Osteoblast (primary cell): ENCODE data around the gene SCP2. TPM values are rescaled to one million over a fixed set of nuclear protein-coding genes. Genes with fewer than 3 reads are reported as not detected.
A peak's percentile ranks its signal among the peaks of the same experiment; 100 is the strongest.

ENCODE experiments used
- DNase-seq: peaks from one replicate; pipeline ENCODE4 v3.0.0; 2011; ENCODE audit warnings: low spot score, mixed read lengths; ENCODE audit not compliant: insufficient read length; ENCODE audit errors: missing footprints
- H2AFZ ChIP-seq: 2 replicates; pipeline ENCODE4 v1.6.0; 2011; ENCODE audit warnings: mild to moderate bottlenecking, low read length
- H3K27ac ChIP-seq: 2 replicates; pipeline ENCODE4 v1.5.1; 2011; ENCODE audit warnings: mild to moderate bottlenecking, low read depth, low read length, moderate library complexity
- H3K27me3 ChIP-seq: 2 replicates; pipeline ENCODE4 v1.6.0; 2012; ENCODE audit warnings: mild to moderate bottlenecking, control low read depth, inconsistent platforms, low read length, moderate library complexity; ENCODE audit not compliant: insufficient read depth
- H3K36me3 ChIP-seq: 2 replicates; pipeline ENCODE4 v1.5.1; 2011; ENCODE audit warnings: mild to moderate bottlenecking, low read length, control low read depth, moderate library complexity; ENCODE audit not compliant: insufficient read depth
- H3K4me1 ChIP-seq: 2 replicates; pipeline ENCODE4 v1.5.1; 2011; ENCODE audit warnings: mild to moderate bottlenecking, low read length, control low read depth, moderate library complexity; ENCODE audit not compliant: insufficient read depth
- H3K4me2 ChIP-seq: 2 replicates; pipeline ENCODE4 v1.6.0; 2011; ENCODE audit warnings: mild to moderate bottlenecking, low read length; ENCODE audit not compliant: insufficient read depth
- H3K4me3 ChIP-seq: fragments of 200-600 bp; sonication (generic); 3 replicates; pipeline ENCODE4 v1.5.1; 2012; ENCODE audit warnings: mild to moderate bottlenecking, low read length, inconsistent platforms; ENCODE audit not compliant: insufficient read depth
- H3K79me2 ChIP-seq: 2 replicates; pipeline ENCODE4 v1.6.0; 2012; ENCODE audit warnings: mild to moderate bottlenecking, low read length, control low read depth, inconsistent platforms; ENCODE audit not compliant: insufficient read depth
- H3K9me3 ChIP-seq: 2 replicates; pipeline ENCODE4 v1.5.1; 2011; ENCODE audit warnings: low read depth, low read length, control low read depth
- H4K20me1 ChIP-seq: 2 replicates; pipeline ENCODE4 v1.6.0; 2012; ENCODE audit warnings: mild to moderate bottlenecking, low read length, control low read depth; ENCODE audit not compliant: insufficient read depth
- total RNA-seq: library from RNA; depleted of rRNA; stranded (reverse); fragments of >200 nt; gene quantifications from 2 replicates; pipeline ENCODE4 v1.2.3, GENCODE V29; 2012
- TF ChIP-seq, protein P1 (sequence below): IDR thresholded peaks from 2 replicates; pipeline ENCODE4 v1.5.1; 2011; ENCODE audit warnings: mild to moderate bottlenecking, low read depth, low read length, moderate library complexity; ENCODE audit errors: extremely low read depth

SCP2 gene
- total RNA-seq, 1 donor: 171 TPM

- no peaks in the 10 kb centered on the region for H3K4me1 ChIP-seq
- no peak overlapping the region for H2AFZ ChIP-seq
- no peak overlapping the region for H3K4me3 ChIP-seq
- H3K27ac ChIP-seq: no peak overlapping the region
- H3K36me3 ChIP-seq: no peaks in the 10 kb centered on the region
- H3K9me3 ChIP-seq: no peaks in the 10 kb centered on the region
- no peak overlapping the region for H3K4me2 ChIP-seq
- no peaks in the 10 kb centered on the region for H3K79me2 ChIP-seq
- H3K27me3 ChIP-seq: no peaks in the 10 kb centered on the region
- no peaks in the 10 kb centered on the region for H4K20me1 ChIP-seq
- TF ChIP-seq, protein P1, sequence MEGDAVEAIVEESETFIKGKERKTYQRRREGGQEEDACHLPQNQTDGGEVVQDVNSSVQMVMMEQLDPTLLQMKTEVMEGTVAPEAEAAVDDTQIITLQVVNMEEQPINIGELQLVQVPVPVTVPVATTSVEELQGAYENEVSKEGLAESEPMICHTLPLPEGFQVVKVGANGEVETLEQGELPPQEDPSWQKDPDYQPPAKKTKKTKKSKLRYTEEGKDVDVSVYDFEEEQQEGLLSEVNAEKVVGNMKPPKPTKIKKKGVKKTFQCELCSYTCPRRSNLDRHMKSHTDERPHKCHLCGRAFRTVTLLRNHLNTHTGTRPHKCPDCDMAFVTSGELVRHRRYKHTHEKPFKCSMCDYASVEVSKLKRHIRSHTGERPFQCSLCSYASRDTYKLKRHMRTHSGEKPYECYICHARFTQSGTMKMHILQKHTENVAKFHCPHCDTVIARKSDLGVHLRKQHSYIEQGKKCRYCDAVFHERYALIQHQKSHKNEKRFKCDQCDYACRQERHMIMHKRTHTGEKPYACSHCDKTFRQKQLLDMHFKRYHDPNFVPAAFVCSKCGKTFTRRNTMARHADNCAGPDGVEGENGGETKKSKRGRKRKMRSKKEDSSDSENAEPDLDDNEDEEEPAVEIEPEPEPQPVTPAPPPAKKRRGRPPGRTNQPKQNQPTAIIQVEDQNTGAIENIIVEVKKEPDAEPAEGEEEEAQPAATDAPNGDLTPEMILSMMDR: no peak
- peak; percentile 44 for DNase-seq
These were observed 143.5 kb downstream of the SCP2 start for GRCh38 chr1:53070621-53071020.

- Histone ChIP-seq H4K20me1 (no peaks in the 10 kb centered on the region), H3K79me2 (no peaks in the 10 kb centered on the region), H3K27ac (no peak overlapping the region), H3K36me3 (no peaks in the 10 kb centered on the region), H3K4me3 (no peak overlapping the region), H3K4me1 (no peaks in the 10 kb centered on the region), H3K27me3 (no peaks in the 10 kb centered on the region), H2AFZ (no peak overlapping the region), H3K9me3 (no peaks in the 10 kb centered on the region), H3K4me2 (no peak overlapping the region)
- peak; percentile 83 for DNase-seq
- TF ChIP-seq, protein P1: no peak
These were observed 144.2 kb downstream of the SCP2 start for GRCh38 chr1:53071167-53071865.

GRCh38 chr1:53071915-53072314 lies 144.8 kb downstream of the SCP2 start:
- Histone ChIP-seq H3K4me2 (no peak overlapping the region), H3K9me3 (no peaks in the 10 kb centered on the region), H3K27ac (no peak overlapping the region), H3K4me3 (no peak overlapping the region), H3K27me3 (no peaks in the 10 kb centered on the region), H4K20me1 (no peaks in the 10 kb centered on the region), H3K4me1 (no peaks in the 10 kb centered on the region), H3K36me3 (no peaks in the 10 kb centered on the region), H3K79me2 (no peaks in the 10 kb centered on the region), H2AFZ (no peak overlapping the region)
- no peak for DNase-seq
- TF ChIP-seq, protein P1: no peak

DNA sequence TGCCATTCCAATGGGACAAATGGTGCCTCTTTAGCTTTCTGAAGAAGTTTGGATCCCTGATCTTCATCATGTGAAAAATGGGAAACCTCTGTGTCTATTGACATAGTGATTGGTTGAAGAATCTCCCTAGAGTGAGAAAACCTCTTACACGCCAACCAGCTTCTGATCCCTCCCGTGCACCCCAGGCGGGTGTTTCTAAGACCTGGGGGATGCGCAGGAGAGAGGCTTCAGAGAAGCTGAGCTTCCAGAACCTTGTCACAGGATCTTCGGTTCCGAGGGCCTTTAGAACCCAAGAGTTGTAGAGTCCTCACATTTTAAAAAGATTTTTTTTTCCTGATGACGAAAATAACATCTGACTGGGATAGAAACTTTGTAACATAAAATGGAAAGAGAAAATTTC lies 146.2 kb downstream of the SCP2 start:
- H2AFZ ChIP-seq: no peak overlapping the region
- H3K4me1 ChIP-seq: no peaks in the 10 kb centered on the region
- H4K20me1 ChIP-seq: no peaks in the 10 kb centered on the region
- no peaks in the 10 kb centered on the region for H3K79me2 ChIP-seq
- no peak overlapping the region for H3K27ac ChIP-seq
- no peaks in the 10 kb centered on the region for H3K27me3 ChIP-seq
- TF ChIP-seq, protein P1: no peak
- no peak overlapping the region for H3K4me3 ChIP-seq
- H3K36me3 ChIP-seq: no peaks in the 10 kb centered on the region
- no peak overlapping the region for H3K4me2 ChIP-seq
- DNase-seq: peak; percentile 65
- no peaks in the 10 kb centered on the region for H3K9me3 ChIP-seq
